ENCODE results near the gene TRAM2. TPM values are rescaled to one million over a fixed set of nuclear protein-coding genes. Genes with fewer than 3 reads are reported as not detected.
A peak's percentile ranks its signal among the peaks of the same experiment; 100 is the strongest.

Gene TRAM2
- total RNA-seq, 4 donors from 2014 or later = 8.3 to 17.7 (median 14.7) TPM

DNA sequence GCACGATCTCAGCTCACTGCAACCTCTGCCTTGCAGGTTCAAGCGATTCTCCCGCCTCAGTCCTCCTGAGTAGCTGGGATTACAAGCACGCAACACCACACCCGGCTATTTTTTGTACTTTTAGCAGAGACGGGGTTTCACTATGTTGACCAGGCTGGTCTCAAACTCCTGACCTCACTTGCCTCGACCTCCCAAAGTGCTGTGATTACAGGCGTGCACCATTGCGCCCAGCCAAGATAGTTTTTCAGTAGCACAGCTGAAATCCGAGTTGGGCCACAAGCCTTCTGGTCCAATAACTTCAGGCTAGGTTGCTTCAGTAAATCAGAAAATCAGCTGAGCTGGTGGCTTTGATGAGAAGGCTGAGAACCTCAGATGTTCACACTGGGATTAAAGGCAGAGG, 65.7 kb downstream of the TRAM2 start:
- Histone ChIP-seq H3K27ac (peak overlapping the region in 3 of 4 donors; percentile 64 to 74 (median 66)), H3K36me3 (peaks cover 0 to 56% (median 0%) of the 10 kb centered on the region in 3 donors), H3K9me3 (no peaks in the 10 kb centered on the region), H3K4me3 (no peak overlapping the region), H3K4me1 (peaks cover 0 to 4% (median 0%) of the 10 kb centered on the region in 4 donors), H3K27me3 (no peaks in the 10 kb centered on the region)
- DNase-seq = no peak
- TF ChIP-seq POLR2A (IDR thresholded peaks at IDR 0.05) = no peak
- TF ChIP-seq, protein P1, sequence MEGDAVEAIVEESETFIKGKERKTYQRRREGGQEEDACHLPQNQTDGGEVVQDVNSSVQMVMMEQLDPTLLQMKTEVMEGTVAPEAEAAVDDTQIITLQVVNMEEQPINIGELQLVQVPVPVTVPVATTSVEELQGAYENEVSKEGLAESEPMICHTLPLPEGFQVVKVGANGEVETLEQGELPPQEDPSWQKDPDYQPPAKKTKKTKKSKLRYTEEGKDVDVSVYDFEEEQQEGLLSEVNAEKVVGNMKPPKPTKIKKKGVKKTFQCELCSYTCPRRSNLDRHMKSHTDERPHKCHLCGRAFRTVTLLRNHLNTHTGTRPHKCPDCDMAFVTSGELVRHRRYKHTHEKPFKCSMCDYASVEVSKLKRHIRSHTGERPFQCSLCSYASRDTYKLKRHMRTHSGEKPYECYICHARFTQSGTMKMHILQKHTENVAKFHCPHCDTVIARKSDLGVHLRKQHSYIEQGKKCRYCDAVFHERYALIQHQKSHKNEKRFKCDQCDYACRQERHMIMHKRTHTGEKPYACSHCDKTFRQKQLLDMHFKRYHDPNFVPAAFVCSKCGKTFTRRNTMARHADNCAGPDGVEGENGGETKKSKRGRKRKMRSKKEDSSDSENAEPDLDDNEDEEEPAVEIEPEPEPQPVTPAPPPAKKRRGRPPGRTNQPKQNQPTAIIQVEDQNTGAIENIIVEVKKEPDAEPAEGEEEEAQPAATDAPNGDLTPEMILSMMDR (IDR thresholded peaks at IDR 0.05) = no peak

DNA sequence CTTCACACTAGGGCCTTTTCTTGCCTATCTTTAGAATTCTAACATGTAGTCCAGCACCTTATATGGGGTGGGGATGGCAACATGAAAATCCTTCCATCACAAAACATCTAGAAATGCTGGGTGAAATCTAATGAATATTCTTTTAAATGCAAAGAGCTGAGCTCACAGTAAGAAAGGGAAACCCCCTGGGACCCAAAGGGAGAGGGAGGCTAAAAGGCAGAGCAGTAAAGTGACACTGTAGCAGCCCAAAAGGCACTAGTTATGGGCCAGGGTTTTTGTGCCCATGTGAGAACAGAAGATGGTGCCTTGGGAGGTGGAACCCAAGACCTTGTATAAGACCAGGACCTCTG, 66.7 kb downstream of the TRAM2 start:
- H3K27ac ChIP-seq = no peak overlapping the region
- no peaks in the 10 kb centered on the region for H3K9me3 ChIP-seq
- no peak overlapping the region for H3K4me3 ChIP-seq
- no peak for DNase-seq
- H3K4me1 ChIP-seq = peaks cover 0 to 7% (median 0%) of the 10 kb centered on the region in 4 donors
- H3K36me3 ChIP-seq = peaks cover 0 to 56% (median 0%) of the 10 kb centered on the region in 3 donors
- H3K27me3 ChIP-seq = no peaks in the 10 kb centered on the region
- no peak for TF ChIP-seq POLR2A (IDR thresholded peaks at IDR 0.05)
- TF ChIP-seq, protein P1 (IDR thresholded peaks at IDR 0.05) = no peak

DNA sequence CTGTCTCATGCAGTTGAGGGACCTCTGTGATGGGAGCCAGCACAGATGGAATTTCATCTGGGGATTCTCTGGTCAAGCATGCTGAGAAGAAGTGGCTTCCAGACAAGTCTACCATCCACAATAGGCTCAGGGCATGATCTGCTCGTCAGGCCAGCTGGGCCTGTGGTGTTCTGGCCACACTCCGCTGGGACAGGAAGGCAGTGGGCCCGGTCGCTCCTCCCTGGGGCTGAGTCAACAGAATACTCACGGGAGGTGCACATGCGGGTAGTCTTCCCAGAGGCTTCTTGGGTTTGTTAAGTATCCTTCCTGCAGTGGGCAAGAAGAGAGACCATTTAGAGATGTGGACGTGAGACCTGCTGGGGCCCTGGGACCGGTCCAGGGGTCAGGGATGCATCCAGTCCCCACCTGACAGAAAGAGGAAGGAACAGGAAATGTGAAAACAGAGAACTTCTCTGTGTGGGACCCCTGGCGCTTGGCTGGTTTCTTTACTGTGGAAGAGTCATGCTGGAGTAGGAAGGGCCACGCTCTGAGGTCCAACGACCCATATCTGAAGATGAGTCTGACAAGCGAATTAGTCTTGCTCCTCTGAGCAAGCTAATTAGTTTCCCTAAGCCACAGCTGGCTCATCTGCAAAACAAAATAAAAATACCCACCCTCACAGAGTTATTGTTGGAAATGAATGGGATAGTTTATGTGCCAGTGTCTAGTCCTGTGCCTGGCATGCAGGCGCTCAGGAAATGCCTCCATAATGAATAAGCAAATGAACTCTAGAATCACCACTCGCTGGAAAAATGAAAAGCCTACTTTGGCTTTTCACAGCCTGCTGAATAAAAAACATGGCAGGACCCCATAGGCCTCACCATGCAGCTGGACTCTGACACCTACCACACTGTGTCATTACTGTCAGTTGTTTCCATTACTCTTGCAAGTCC, 67.3 kb downstream of the TRAM2 start:
- Histone ChIP-seq H3K36me3 (peaks cover 0 to 56% (median 0%) of the 10 kb centered on the region in 3 donors), H3K4me1 (peaks cover 0 to 13% (median 2%) of the 10 kb centered on the region in 4 donors), H3K27me3 (no peaks in the 10 kb centered on the region), H3K27ac (no peak overlapping the region), H3K9me3 (no peaks in the 10 kb centered on the region), H3K4me3 (no peak overlapping the region)
- DNase-seq = no peak
- no peak for TF ChIP-seq POLR2A (IDR thresholded peaks at IDR 0.05)

DNA sequence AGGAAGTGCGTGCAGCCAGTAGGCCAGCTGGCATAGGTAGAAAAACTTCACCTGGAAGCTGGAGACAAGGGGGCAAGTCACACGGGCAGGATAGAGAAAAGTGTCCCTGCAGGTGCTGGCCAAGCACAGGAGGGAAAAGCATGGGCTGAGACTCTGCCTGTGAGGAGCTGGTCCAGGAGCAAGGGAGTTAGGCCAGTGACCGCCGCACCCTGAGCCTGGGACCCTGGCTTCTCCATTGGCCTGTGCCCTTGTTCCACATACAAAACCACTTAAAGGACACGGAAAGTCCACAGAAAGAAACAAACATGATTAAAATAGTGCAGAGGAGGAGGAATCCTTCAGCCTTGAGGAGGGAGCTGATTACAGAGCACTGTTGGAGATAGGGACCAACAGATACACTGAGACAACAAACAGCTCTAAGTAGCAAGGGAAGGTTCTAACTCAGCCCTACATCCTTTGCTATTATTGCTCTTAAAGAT, 68.6 kb downstream of the TRAM2 start:
- Histone ChIP-seq H3K36me3 (peaks cover 0 to 56% (median 0%) of the 10 kb centered on the region in 3 donors), H3K9me3 (no peaks in the 10 kb centered on the region), H3K4me1 (peaks cover 0 to 25% (median 4%) of the 10 kb centered on the region in 4 donors), H3K27ac (no peak overlapping the region), H3K4me3 (no peak overlapping the region), H3K27me3 (no peaks in the 10 kb centered on the region)
- DNase-seq = no peak
- TF ChIP-seq, protein P1 (IDR thresholded peaks at IDR 0.05) = no peak
- TF ChIP-seq POLR2A (IDR thresholded peaks at IDR 0.05) = no peak

- TF ChIP-seq, protein P1 (IDR thresholded peaks at IDR 0.05) = no peak
- no peak for TF ChIP-seq POLR2A (IDR thresholded peaks at IDR 0.05)
- Histone ChIP-seq H3K9me3 (no peaks in the 10 kb centered on the region), H3K4me1 (peaks cover 0 to 30% (median 4%) of the 10 kb centered on the region in 4 donors), H3K27me3 (no peaks in the 10 kb centered on the region), H3K36me3 (peaks cover 0 to 60% (median 0%) of the 10 kb centered on the region in 3 donors), H3K4me3 (no peak overlapping the region), H3K27ac (no peak overlapping the region)
- DNase-seq = no peak
Observed at GRCh38 chr6:52507557-52508260, 69.2 kb downstream of the TRAM2 start.
